HG03060 (cell line): ENCODE data around the gene PLD5.

Experiments
- ATAC-seq: cut with Tn5 transposase; IDR thresholded peaks from one replicate; pipeline ENCODE4 v1.9.1; 2021; ENCODE audit warnings: low read depth, moderate number of reproducible peaks; ENCODE audit not compliant: unreplicated experiment

The PLD5 gene

GRCh38 chr1:242524571-242525359 is at the start of gene PLD5:
TSS of gene PLD5 (minus strand) at chr1:242524697.
- ATAC-seq, result no peak

- no peak for ATAC-seq
These were observed 45.4 kb upstream of the PLD5 start for GRCh38 chr1:242569867-242570266.

- no peak for ATAC-seq
These were observed 44.2 kb upstream of the PLD5 start for GRCh38 chr1:242568666-242569065.

GRCh38 chr1:242567596-242567995 is 43.1 kb upstream of the PLD5 start:
- no peak for ATAC-seq

- ATAC-seq, result no peak
These were observed 32.3 kb upstream of the PLD5 start for GRCh38 chr1:242556759-242557158.

- no peak for ATAC-seq
These were observed 31.8 kb upstream of the PLD5 start for GRCh38 chr1:242556276-242556675.

GRCh38 chr1:242554577-242554976 is 30.1 kb upstream of the PLD5 start:
- ATAC-seq, result no peak

- no peak for ATAC-seq
These were observed 22.6 kb upstream of the PLD5 start for GRCh38 chr1:242546849-242547729.

GRCh38 chr1:242546441-242546840 is 21.9 kb upstream of the PLD5 start:
- ATAC-seq, result no peak

GRCh38 chr1:242544071-242544470 is 19.6 kb upstream of the PLD5 start:
- ATAC-seq, result no peak

- ATAC-seq, result no peak
These were observed 17.8 kb upstream of the PLD5 start for GRCh38 chr1:242542271-242542670.

- no peak for ATAC-seq
These were observed 11.5 kb upstream of the PLD5 start for GRCh38 chr1:242535986-242536385.

- ATAC-seq, result no peak
These were observed 10.3 kb upstream of the PLD5 start for GRCh38 chr1:242534753-242535152.

- no peak for ATAC-seq
These were observed 6.3 kb upstream of the PLD5 start for GRCh38 chr1:242530761-242531160.

GRCh38 chr1:242525769-242526168 is 1.3 kb upstream of the PLD5 start:
- no peak for ATAC-seq

GRCh38 chr1:242525360-242525722 is 844 bp upstream of the PLD5 start:
- ATAC-seq, result no peak

GRCh38 chr1:242523719-242524570 is 552 bp downstream of the PLD5 start:
- no peak for ATAC-seq

GRCh38 chr1:242522996-242523718 is 1.3 kb downstream of the PLD5 start:
- ATAC-seq, result no peak

GRCh38 chr1:242522304-242522945 is 2.1 kb downstream of the PLD5 start:
- no peak for ATAC-seq

- ATAC-seq, result no peak
These were observed 8.9 kb downstream of the PLD5 start for GRCh38 chr1:242515555-242515954.
